Fibroblast of villous mesenchyme (primary cell): ENCODE measurements around the gene MBP. TPM values are rescaled to one million over a fixed set of nuclear protein-coding genes. Genes with fewer than 3 reads are reported as not detected.
"Not testable (repeated sequence)": the region's sequence is repeated elsewhere in the genome, so short reads cannot be mapped to it uniquely, and the experiment has no call there.

Experiments used
- DNase-seq: peaks from one replicate; pipeline ENCODE4 v3.0.0-alpha.2; 2010; ENCODE audit warnings: low read depth
- H3K4me3 ChIP-seq: 2 replicates; pipeline ENCODE4 v1.5.1; 2011; ENCODE audit warnings: low read depth, mild to moderate bottlenecking, low read length
- total RNA-seq: library from RNA; depleted of rRNA; stranded (reverse); fragments of >200 nt; gene quantifications from 2 replicates; pipeline ENCODE4 v1.2.3, GENCODE V29; 2012
- TF ChIP-seq, protein P1 (sequence below): IDR thresholded peaks from 2 replicates; pipeline ENCODE4 v1.5.1; 2012; ENCODE audit warnings: low read depth, mild to moderate bottlenecking, low read length; ENCODE audit not compliant: insufficient read depth

MBP gene
- total RNA-seq, 1 donor = 3.9 TPM

DNA sequence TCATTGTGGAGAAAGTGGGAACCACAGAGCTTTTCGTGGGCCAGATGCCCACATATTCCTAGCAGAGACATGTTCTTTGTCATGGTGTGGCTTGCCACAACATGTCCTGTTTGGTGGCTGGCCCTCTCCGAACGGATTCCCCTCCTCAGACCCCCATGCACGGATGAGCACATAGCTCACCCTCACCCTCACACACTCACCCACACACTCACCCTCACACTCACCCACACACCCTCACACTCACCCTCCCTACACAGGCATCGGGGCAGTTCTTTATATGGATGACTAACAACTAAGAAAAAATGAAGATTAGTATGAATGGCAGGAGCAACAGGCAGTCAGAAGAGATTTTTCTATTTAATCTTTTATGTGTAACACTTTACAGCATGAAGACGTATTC is 160.3 kb downstream of the MBP start:
- DNase-seq = no peak
- TF ChIP-seq, protein P1, sequence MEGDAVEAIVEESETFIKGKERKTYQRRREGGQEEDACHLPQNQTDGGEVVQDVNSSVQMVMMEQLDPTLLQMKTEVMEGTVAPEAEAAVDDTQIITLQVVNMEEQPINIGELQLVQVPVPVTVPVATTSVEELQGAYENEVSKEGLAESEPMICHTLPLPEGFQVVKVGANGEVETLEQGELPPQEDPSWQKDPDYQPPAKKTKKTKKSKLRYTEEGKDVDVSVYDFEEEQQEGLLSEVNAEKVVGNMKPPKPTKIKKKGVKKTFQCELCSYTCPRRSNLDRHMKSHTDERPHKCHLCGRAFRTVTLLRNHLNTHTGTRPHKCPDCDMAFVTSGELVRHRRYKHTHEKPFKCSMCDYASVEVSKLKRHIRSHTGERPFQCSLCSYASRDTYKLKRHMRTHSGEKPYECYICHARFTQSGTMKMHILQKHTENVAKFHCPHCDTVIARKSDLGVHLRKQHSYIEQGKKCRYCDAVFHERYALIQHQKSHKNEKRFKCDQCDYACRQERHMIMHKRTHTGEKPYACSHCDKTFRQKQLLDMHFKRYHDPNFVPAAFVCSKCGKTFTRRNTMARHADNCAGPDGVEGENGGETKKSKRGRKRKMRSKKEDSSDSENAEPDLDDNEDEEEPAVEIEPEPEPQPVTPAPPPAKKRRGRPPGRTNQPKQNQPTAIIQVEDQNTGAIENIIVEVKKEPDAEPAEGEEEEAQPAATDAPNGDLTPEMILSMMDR = no peak
- no peak overlapping the region for H3K4me3 ChIP-seq

DNA sequence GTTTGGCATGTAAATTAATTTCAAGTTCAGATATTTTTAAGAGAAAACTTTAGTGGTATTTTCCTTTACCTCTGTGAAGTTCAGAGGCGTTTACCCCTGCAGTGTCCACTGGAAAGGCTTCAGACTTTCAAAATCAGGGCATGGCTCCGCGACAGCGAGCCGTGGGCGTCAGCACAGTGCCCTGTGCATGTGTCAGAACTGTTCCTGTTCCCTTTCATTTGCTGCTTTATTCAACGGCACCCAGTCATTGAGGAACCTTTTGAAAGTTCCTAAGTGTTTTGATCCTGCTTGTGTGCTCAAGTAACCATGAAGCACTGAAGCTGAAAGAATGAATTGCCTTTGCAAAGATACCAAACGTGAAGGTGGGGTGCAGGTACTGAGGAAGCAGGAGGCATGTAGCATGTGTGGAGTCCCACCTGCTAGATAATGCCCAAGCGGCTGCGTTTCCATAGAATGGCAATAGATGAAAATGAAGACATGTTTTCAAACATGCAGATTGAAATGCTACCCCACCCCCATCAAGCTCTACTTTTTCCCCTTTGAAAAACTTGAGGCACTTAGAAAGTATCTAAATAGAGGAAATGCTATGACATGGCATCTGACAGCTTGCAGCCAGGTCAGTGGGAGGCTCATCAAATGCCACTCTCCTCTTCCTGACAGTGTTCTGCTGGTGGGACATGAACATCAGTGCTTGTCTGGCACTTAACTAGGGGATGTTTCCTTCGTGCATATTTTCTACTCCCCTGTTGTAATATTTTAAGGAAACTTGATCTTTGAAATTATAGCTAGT is 161.6 kb downstream of the MBP start:
- H3K4me3 ChIP-seq = no peak overlapping the region
- TF ChIP-seq, protein P1 = no peak
- DNase-seq = no peak

DNA sequence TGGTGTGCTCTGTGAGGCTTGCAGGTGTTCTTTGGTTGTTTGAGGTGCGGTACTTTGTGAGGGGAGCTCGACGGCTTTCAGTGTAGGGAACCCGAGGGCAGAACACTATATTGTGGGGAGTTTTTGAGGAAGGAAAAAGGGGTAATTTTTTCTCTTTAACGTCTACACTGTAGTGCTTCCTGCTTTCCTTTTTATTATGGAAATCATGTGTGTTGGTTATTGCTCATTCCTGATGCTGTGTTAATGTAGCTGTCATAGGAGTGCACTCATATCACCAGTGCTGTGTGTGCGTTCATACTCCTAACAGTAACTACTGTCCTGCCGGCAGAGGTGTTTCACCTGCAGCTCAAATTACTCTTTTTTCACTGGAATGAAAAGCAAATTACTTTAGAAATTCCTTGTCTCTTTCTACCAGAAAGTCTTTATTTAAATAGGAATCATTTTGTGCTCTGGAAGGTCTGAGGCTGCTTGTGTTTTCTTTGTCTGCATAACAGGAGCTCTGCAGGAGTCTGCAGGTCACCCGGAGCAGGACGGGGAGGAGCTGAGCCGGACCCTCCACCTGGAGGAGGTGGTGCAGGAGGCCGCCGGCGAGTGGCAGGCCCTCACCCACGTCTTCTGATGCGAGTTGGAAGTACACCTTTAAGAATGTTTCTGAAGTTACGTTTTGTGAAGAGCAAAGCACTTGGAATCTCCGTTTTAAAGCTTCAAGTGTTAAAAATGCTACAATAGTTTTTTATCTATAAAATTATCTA is 164.7 kb downstream of the MBP start:
- TF ChIP-seq, protein P1 = no peak
- no peak overlapping the region for H3K4me3 ChIP-seq

DNA sequence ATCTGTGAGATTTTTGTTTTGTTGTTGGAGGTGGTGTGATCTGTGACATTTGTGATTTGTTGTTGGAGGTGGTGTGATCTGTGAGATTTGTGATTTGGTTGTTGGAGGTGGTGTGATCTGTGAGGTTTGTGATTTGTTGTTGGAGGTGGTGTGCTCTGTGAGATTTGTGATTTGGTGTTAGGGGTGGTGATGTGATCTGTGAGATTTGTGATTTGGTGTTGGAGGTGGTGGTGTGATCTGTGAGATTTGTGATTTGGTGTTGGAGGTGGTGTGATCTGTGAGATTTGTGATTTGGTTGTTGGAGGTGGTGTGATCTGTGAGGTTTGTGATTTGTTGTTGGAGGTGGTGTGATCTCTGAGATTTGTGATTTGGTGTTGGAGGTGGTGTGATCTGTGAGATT is 165.3 kb downstream of the MBP start:
- not testable (repeated sequence) for H3K4me3 ChIP-seq, DNase-seq

More for the DNA sequence above, 164.7 kb downstream of the MBP start:
- no peak for DNase-seq

DNA sequence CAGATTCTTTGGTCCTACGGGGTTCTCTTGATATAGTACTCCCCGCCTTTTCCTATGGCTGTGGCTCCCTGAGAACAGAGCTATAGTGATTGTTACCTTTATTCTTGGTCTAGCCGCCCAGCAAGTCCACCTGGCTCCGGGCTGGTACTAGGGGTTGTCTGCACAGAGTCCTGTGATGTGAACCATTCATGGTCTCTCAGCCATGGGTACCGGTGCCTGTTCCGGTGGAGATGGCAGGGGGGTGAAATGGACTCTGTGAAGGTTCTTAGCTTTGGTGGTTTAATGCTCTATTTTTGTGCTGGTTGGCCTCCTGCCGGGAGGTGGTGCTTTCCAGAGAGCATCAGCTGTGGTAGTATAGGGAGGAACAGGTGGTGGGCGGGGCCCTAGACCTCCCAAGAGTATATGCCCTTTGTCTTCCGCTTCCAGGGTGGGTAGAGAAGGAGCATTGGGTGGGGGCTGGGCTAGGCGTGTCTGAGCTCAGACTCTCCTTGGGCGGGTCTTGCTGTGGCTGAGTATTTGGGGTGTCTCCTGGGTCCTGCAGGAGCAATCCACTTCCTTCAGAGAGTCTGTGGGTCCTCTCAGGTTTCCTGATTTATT is 166.9 kb downstream of the MBP start:
- DNase-seq, H3K4me3 ChIP-seq: not testable (repeated sequence)

DNA sequence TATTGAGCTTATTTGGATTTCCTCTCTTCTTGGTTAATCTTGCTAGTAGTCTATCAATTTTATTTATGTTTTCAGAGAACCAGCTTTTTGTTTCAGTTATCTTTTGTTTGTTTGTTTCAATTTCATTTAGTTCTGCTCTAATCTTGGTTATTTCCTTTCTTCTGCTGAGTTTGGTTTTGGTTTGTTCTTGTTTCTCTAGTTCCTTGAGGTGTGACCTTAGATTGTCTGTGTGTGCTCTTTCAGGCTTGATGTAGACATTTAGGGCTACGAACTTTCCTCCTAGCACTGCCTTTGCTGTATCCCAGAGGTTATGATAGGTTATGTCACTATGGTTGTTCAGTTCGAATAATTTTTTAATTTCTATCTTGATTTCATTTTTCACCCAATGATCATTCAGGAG is 168.6 kb downstream of the MBP start:
- DNase-seq = no peak
- no peak overlapping the region for H3K4me3 ChIP-seq
- TF ChIP-seq, protein P1 = no peak

DNA sequence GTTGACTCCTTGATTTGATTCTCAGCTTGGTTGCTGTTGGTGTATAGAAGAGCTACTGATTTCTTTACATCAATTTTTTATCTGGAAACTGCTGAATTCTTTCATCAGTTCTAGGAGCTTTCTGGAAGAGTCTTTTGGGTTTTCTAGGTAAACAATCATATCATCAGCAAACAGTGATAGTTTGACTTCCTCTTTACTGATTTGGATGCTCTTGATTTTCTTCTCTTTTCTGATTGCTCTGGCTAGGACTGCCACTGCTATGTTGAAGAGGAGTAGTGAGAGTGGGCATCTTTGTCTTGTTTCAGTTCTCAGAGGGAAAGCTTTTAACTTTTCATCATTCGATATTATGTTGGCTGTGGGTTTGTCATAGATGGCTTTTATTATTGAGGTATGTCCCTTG is 169.7 kb downstream of the MBP start:
- H3K4me3 ChIP-seq = no peak overlapping the region
- TF ChIP-seq, protein P1 = no peak
- no peak for DNase-seq
